Osteoblast (primary cell): Measurements from ENCODE around the gene RHOG. TPM values are rescaled to one million over a fixed set of nuclear protein-coding genes. Genes with fewer than 3 reads are reported as not detected.
A peak's percentile ranks its signal among the peaks of the same experiment; 100 is the strongest.
"Not testable (repeated sequence)": the region's sequence is repeated elsewhere in the genome, so short reads cannot be mapped to it uniquely, and the experiment has no call there.

Source experiments
- DNase-seq: peaks from one replicate; pipeline ENCODE4 v3.0.0; 2011; ENCODE audit warnings: low spot score, mixed read lengths; ENCODE audit not compliant: insufficient read length; ENCODE audit errors: missing footprints
- H2AFZ ChIP-seq: 2 replicates; pipeline ENCODE4 v1.6.0; 2011; ENCODE audit warnings: mild to moderate bottlenecking, low read length
- H3K27ac ChIP-seq: 2 replicates; pipeline ENCODE4 v1.5.1; 2011; ENCODE audit warnings: mild to moderate bottlenecking, low read depth, low read length, moderate library complexity
- H3K27me3 ChIP-seq: 2 replicates; pipeline ENCODE4 v1.6.0; 2012; ENCODE audit warnings: mild to moderate bottlenecking, control low read depth, inconsistent platforms, low read length, moderate library complexity; ENCODE audit not compliant: insufficient read depth
- H3K36me3 ChIP-seq: 2 replicates; pipeline ENCODE4 v1.5.1; 2011; ENCODE audit warnings: mild to moderate bottlenecking, low read length, control low read depth, moderate library complexity; ENCODE audit not compliant: insufficient read depth
- H3K4me1 ChIP-seq: 2 replicates; pipeline ENCODE4 v1.5.1; 2011; ENCODE audit warnings: mild to moderate bottlenecking, low read length, control low read depth, moderate library complexity; ENCODE audit not compliant: insufficient read depth
- H3K4me2 ChIP-seq: 2 replicates; pipeline ENCODE4 v1.6.0; 2011; ENCODE audit warnings: mild to moderate bottlenecking, low read length; ENCODE audit not compliant: insufficient read depth
- H3K4me3 ChIP-seq: fragments of 200-600 bp; sonication (generic); 3 replicates; pipeline ENCODE4 v1.5.1; 2012; ENCODE audit warnings: mild to moderate bottlenecking, low read length, inconsistent platforms; ENCODE audit not compliant: insufficient read depth
- H3K79me2 ChIP-seq: 2 replicates; pipeline ENCODE4 v1.6.0; 2012; ENCODE audit warnings: mild to moderate bottlenecking, low read length, control low read depth, inconsistent platforms; ENCODE audit not compliant: insufficient read depth
- H3K9me3 ChIP-seq: 2 replicates; pipeline ENCODE4 v1.5.1; 2011; ENCODE audit warnings: low read depth, low read length, control low read depth
- H4K20me1 ChIP-seq: 2 replicates; pipeline ENCODE4 v1.6.0; 2012; ENCODE audit warnings: mild to moderate bottlenecking, low read length, control low read depth; ENCODE audit not compliant: insufficient read depth
- CTCF ChIP-seq: IDR thresholded peaks from 2 replicates; pipeline ENCODE4 v1.5.1; 2011; ENCODE audit warnings: mild to moderate bottlenecking, low read depth, low read length, moderate library complexity; ENCODE audit errors: extremely low read depth
- total RNA-seq: library from RNA; depleted of rRNA; stranded (reverse); fragments of >200 nt; gene quantifications from 2 replicates; pipeline ENCODE4 v1.2.3, GENCODE V29; 2012

The RHOG gene
- total RNA-seq, 1 donor, result 17.0 TPM

- peak overlapping the region; percentile 97 for H3K27ac ChIP-seq
- peak overlapping the region; percentile 88 for H3K4me2 ChIP-seq
- H3K9me3 ChIP-seq, result no peaks in the 10 kb centered on the region
- peaks cover 26% of the 10 kb centered on the region for H3K36me3 ChIP-seq
- peaks cover 15% of the 10 kb centered on the region for H3K4me1 ChIP-seq
- TF ChIP-seq CTCF, result no peak
- no peak for DNase-seq
- no peaks in the 10 kb centered on the region for H3K27me3 ChIP-seq
- peaks cover 36% of the 10 kb centered on the region for H4K20me1 ChIP-seq
- peak overlapping the region; percentile 92 for H3K4me3 ChIP-seq
- H2AFZ ChIP-seq, result no peak overlapping the region
- H3K79me2 ChIP-seq, result peaks cover 72% of the 10 kb centered on the region
These were observed 45.4 kb downstream of the RHOG start for GRCh38 chr11:3795131-3796001.

GRCh38 chr11:3794387-3794786, 46.4 kb downstream of the RHOG start:
- H3K79me2 ChIP-seq, result peaks cover 82% of the 10 kb centered on the region
- H3K27me3 ChIP-seq, result not testable (repeated sequence)

GRCh38 chr11:3786781-3787428, 53.9 kb downstream of the RHOG start:
- H3K79me2 ChIP-seq, result peaks cover 100% of the 10 kb centered on the region
- H3K9me3 ChIP-seq, result no peaks in the 10 kb centered on the region
- peaks cover 12% of the 10 kb centered on the region for H3K36me3 ChIP-seq
- H3K27ac ChIP-seq, result peak overlapping the region; percentile 3
- no peak overlapping the region for H3K4me3 ChIP-seq
- H2AFZ ChIP-seq, result no peak overlapping the region
- TF ChIP-seq CTCF, result no peak
- H4K20me1 ChIP-seq, result peaks cover 38% of the 10 kb centered on the region
- H3K27me3 ChIP-seq, result no peaks in the 10 kb centered on the region
- DNase-seq, result peak; percentile 86
- no peak overlapping the region for H3K4me2 ChIP-seq
- peaks cover 11% of the 10 kb centered on the region for H3K4me1 ChIP-seq

More at GRCh38 chr11:3794387-3794786, 46.4 kb downstream of the RHOG start:
- H3K27ac ChIP-seq, H3K9me3 ChIP-seq, H3K4me2 ChIP-seq, H3K4me3 ChIP-seq, H2AFZ ChIP-seq, DNase-seq: not testable (repeated sequence)
- H4K20me1 ChIP-seq, result peaks cover 38% of the 10 kb centered on the region
- H3K36me3 ChIP-seq, result peaks cover 28% of the 10 kb centered on the region
- peaks cover 15% of the 10 kb centered on the region for H3K4me1 ChIP-seq

- no peak for DNase-seq
- H3K27ac ChIP-seq, result no peak overlapping the region
- H3K4me1 ChIP-seq, result peaks cover 17% of the 10 kb centered on the region
- peaks cover 92% of the 10 kb centered on the region for H3K79me2 ChIP-seq
- no peaks in the 10 kb centered on the region for H3K9me3 ChIP-seq
- no peak for TF ChIP-seq CTCF
- no peaks in the 10 kb centered on the region for H3K27me3 ChIP-seq
- H3K36me3 ChIP-seq, result peaks cover 21% of the 10 kb centered on the region
- H3K4me2 ChIP-seq, result no peak overlapping the region
- peaks cover 40% of the 10 kb centered on the region for H4K20me1 ChIP-seq
- H2AFZ ChIP-seq, result no peak overlapping the region
- H3K4me3 ChIP-seq, result no peak overlapping the region
These were observed 57.1 kb downstream of the RHOG start for GRCh38 chr11:3783611-3784010.
